ENCODE results near the gene NT5DC4. TPM values are rescaled to one million over a fixed set of nuclear protein-coding genes. Genes with fewer than 3 reads are reported as not detected.

Gene NT5DC4
- total RNA-seq, 1 experiment from 2014 or later = not detected

- no peak for DNase-seq (ENCODE audit: low read depth)
These were observed 2.7 kb downstream of the NT5DC4 start for GRCh38 chr2:112723547-112723940.

- DNase-seq (ENCODE audit: low read depth) = no peak
These were observed 3.2 kb downstream of the NT5DC4 start for GRCh38 chr2:112723995-112724394.

- DNase-seq (ENCODE audit: low read depth) = no peak
These were observed 4.0 kb downstream of the NT5DC4 start for GRCh38 chr2:112724591-112725525.

- no peak for DNase-seq (ENCODE audit: low read depth)
These were observed 5.0 kb downstream of the NT5DC4 start for GRCh38 chr2:112725545-112726457.

- DNase-seq (ENCODE audit: low read depth) = peak; percentile 86
These were observed 5.8 kb downstream of the NT5DC4 start for GRCh38 chr2:112726487-112727190.

DNA sequence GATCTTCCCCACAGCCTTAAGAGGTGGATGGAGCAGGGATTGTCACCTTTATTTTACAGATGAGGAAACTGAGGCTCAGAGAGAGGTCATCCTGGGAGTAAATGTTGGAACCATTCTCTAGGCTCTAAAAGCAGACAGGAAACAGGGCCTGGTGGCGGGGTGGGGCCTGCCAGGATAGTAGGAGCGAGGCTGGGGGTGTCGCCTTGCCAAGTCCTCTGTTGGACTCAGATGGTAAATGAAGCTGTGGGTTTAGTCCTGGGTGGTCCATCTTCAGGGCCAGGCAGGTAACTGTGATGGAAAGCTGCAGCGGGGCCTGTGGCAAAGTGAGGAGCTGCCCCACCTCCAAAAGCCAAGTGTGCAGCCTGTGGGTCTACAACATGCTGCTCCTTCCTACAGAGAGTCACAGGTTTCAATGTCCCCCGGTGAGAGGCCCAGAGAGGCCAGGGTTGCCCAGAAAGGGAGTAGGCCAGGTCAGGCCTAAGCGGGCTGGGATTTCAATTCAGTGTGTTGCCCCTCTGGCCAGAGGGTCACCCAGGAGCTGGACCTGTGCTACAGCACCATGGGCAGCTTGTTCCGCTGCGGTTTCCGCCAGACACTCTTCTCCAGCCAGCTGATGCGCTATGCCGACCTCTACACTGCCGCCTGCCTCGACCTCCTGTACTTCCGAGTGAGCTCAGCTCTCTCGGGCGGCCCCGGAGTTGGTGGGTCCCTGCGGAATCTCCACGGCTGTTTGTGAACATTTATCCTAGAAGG is 6.6 kb downstream of the NT5DC4 start:
- DNase-seq (ENCODE audit: low read depth) = no peak

DNA sequence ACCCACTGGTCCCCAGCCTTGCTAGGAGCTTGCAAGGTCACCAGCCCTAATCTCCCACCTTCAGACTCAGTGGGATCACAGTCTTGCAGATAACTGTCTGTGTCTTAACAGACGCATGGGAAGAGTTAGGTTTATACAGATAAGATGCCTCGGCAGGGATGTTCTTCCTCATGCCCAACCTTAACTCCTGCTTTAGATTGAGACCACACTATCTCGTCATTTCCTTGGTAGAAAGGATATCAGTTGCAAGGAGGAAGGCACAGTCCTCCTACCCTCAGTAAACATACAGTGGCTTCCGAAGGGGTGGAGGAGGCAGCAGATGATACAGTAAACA is 7.2 kb downstream of the NT5DC4 start:
- DNase-seq (ENCODE audit: low read depth) = no peak

DNA sequence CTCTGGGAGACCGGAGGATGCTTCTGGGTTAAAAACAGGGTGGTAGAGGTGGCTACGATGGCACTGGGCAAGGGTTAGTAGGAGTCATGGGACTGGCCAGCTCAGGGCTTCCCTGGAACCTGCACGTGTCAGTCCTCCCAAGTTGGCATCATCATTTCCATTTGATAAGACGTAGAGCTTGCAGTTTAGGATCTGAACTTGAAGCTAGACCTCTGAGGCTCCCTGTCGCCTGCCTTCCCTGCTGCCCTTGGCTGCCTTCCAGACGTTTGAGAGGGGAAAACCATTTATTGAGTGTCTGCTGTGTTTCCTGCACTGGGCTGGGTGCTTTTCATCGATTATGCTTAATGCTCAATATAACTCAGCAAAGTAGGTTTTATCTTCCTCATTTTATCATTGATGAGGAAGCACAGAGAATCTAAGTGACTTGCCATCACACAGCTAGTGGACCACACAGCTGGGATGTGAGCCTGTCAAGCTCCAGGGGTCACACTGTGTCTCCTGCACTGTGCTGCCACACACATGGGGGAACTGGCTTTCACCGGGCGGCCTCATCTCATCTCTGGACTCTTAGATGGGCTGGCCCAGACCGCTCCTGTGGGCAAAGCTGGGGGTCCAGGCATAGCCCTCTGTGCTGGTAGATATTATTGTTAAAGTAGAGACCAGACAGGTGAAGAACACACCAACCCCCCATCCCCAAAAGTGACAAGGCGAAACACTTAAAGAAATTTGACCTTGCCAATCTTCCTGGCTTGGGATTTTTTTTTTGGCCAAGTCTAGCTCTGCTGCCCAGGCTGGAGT is 7.8 kb downstream of the NT5DC4 start:
- no peak for DNase-seq (ENCODE audit: low read depth)

DNA sequence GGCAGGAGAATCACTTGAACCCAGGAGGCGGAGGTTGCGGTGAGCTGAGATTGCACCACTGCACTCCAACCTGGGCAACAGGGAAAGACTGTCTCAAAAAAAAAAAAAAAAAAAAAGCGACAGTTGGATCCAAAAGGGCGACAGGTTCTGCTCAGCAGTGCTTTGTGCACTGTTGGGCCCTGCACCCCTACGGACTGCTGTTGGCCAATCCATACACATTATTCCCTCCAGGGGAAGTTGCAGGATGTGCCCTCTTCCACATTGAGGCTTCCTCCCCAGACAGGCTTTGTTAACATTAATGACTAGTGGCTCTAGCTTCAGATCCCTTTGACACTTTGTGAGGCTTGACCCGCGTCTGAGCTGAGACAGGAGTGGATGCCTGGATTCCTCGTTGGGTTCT is 9.4 kb downstream of the NT5DC4 start:
- no peak for DNase-seq (ENCODE audit: low read depth)

- peak; percentile 49 for DNase-seq (ENCODE audit: low read depth)
These were observed 10.0 kb downstream of the NT5DC4 start for GRCh38 chr2:112730791-112731190.

DNA sequence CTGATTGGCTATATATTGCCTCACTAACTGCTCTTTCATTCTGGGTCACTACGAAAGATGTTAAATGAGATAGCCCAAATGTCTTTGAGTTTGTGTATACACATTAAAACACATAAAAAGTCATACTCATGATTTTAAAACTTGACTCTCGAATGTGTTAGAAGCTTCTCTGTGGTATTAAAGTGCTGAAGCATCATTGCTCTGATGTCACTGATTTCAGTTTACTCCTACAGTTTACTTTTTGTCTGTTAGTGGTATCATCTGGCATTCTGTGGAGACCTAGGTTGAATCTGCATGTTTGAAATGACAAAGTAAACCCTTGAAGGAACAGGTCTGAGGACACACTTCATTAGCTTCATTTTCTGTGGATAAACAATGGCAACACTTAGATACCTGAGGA is 10.7 kb downstream of the NT5DC4 start:
- DNase-seq (ENCODE audit: low read depth) = no peak

- DNase-seq (ENCODE audit: low read depth) = no peak
These were observed 12.6 kb downstream of the NT5DC4 start for GRCh38 chr2:112733456-112733855.

DNA sequence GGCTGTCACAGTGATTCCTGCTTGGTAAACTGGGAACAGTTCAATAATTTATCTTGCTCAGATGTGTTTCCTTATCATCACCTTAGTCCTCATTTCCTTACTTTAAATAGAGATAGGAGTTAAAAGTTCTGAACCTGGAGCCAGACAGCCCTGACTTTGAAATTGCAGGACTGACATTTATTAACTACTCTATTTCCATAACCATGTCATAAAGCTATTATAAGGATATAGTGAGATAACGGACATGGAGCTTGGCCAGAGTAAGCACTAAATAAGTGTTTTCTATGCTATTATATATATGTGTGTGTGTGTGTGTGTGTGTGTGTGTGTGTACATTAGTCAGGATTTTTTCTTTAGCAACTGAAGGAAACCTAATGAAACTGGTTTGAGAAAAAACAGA is 13.1 kb downstream of the NT5DC4 start:
- DNase-seq (ENCODE audit: low read depth) = no peak

GRCh38 chr2:112737542-112738232 is 16.9 kb downstream of the NT5DC4 start:
- no peak for DNase-seq (ENCODE audit: low read depth)

- no peak for DNase-seq (ENCODE audit: low read depth)
These were observed 19.7 kb downstream of the NT5DC4 start for GRCh38 chr2:112740527-112740926.

GRCh38 chr2:112749755-112750559 is 29.1 kb downstream of the NT5DC4 start:
- peak; percentile 75 for DNase-seq (ENCODE audit: low read depth)

DNA sequence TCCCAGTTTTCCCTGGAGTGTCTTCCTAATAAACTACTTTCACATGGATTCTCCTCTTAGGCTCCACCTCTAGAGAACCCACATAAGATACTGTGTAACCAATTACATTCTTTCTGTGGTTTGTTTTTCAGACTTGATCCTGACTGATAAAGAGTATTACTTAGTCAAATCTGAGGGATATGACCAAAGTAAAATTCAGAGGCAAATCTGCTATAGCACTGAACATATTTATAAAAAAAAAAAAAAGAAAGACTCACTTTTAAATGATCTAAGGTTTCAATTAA is 29.7 kb downstream of the NT5DC4 start:
- DNase-seq (ENCODE audit: low read depth) = peak; percentile 67

DNA sequence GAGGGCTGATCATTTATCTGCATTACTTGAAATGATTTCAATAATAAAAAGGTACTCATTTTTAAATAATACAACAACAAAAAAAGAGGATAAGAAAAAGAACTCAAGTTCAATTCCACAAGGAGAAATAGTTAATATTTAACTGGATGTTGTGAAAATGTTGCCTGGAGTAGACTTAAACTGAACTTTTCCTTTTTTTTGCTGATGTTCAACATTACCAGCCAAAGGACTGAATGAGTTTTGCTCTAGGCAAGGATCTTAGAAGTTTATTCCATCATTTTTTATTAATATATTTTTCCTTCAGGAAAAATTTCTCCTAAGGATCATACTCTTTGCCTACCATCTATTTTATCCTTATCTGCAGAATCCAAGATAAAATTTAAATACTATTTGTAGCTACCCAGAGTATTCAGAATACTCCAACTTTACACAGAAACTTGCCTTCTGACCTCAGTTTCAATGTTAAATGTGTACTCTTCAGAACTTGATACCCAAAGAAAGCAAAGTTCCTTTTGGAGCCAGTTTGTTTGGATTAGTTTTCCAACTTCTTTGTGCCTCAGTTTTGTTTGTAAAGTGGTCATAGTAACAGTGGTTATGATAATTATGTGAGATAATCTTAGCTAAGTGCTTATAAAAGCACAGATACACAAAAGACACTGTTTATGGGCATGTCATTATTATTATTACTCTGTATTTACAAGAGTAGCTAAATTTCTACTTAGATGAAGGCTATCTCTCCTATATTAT is 30.8 kb downstream of the NT5DC4 start:
- no peak for DNase-seq (ENCODE audit: low read depth)

DNA sequence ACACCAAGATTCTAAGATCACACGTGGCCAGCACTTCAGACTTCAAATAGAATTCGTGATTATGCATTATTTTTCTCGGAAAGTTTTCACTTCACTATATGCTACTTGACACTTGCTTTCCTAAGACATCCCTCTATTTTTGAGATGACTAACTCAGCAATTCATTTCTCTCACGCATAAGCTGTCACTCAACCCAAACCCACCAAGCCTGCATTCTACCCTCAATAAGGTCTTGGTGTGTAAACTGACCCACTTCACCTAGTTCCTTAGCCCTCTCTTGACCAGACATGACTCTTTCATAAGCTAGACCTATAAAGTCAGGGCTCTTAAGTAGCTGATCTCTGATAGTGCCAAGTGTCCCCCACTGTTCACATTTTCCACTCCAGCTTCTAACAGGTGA is 31.8 kb downstream of the NT5DC4 start:
- no peak for DNase-seq (ENCODE audit: low read depth)
